H1 (cell line): Measurements from ENCODE around the gene CNPY3. TPM values are rescaled to one million over a fixed set of nuclear protein-coding genes. Genes with fewer than 3 reads are reported as not detected.

Source experiments
- ATF2 ChIP-seq: IDR thresholded peaks from 2 replicates; pipeline ENCODE4 v1.6.1; 2012; ENCODE audit warnings: low read length, inconsistent platforms
- BRCA1 ChIP-seq: IDR thresholded peaks from 2 replicates; pipeline ENCODE4 v1.6.1; 2012; ENCODE audit warnings: low read depth, low read length, improper control_type of control experiment
- CBX5 ChIP-seq: fragments of 300-800, 300-1000 bp; sonication (generic); IDR thresholded peaks from 2 replicates; pipeline ENCODE4 v1.7.1; 2016; ENCODE audit warnings: antibody characterized with exemption, low read length, low read depth
- EP300 ChIP-seq, 2 experiments: IDR thresholded peaks; 1 replicate in 1 of 2; 2 replicates in 1 of 2; pipeline ENCODE4 v1.6.1; 2011 to 2012; ENCODE audit warnings: low read depth in 2 of 2, low read length in 2 of 2, mild to moderate bottlenecking in 2 of 2, borderline replicate concordance in 1 of 2, inconsistent platforms in 1 of 2, moderate library complexity in 1 of 2
- GTF2F1 ChIP-seq: IDR thresholded peaks from 2 replicates; pipeline ENCODE4 v1.6.1; 2012; ENCODE audit warnings: low read depth, low read length, improper control_type of control experiment, borderline replicate concordance
- HDAC6 ChIP-seq: IDR thresholded peaks from one replicate; pipeline ENCODE4 v1.7.1; 2012; ENCODE audit warnings: low read depth, mild to moderate bottlenecking, inconsistent platforms, low read length, moderate library complexity
- KDM1A ChIP-seq: fragments of 200-600, 300-600 bp; sonication (generic); IDR thresholded peaks from 2 replicates; pipeline ENCODE4 v1.7.1; 2016; ENCODE audit warnings: mild to moderate bottlenecking, low read length, borderline replicate concordance
- KDM5A ChIP-seq: fragments of 200-600 bp; IDR thresholded peaks from 2 replicates; pipeline ENCODE4 v1.7.1; 2012; ENCODE audit warnings: mild to moderate bottlenecking, low read length, inconsistent platforms, mixed read lengths
- NRF1 ChIP-seq: IDR thresholded peaks from 2 replicates; pipeline ENCODE4 v1.6.1; 2011; ENCODE audit warnings: mild to moderate bottlenecking, low read depth, low read length, improper control_type of control experiment
- PHF8 ChIP-seq: fragments of 200-600 bp; sonication (generic); conservative IDR thresholded peaks from 2 replicates; pipeline ENCODE4 v1.7.1; 2012; ENCODE audit warnings: low read depth, mild to moderate bottlenecking, inconsistent platforms, low read length, moderate library complexity
- RAD21 ChIP-seq, 2 experiments: IDR thresholded peaks in 1 of 2; conservative IDR thresholded peaks in 1 of 2; 2 replicates each; pipeline ENCODE4 v1.6.1; 2011; ENCODE audit warnings: low read depth in 2 of 2, low read length in 2 of 2, improper control_type of control experiment in 1 of 2, inconsistent platforms in 1 of 2, mild to moderate bottlenecking in 1 of 2, moderate library complexity in 1 of 2
- RNF2 ChIP-seq: fragments of 200-900, 300-1000 bp; sonication (generic); IDR thresholded peaks from 2 replicates; pipeline ENCODE4 v1.7.1; 2016; ENCODE audit warnings: borderline replicate concordance, low read depth, mild to moderate bottlenecking, antibody characterized with exemption, low read length; ENCODE audit not compliant: poor library complexity, severe bottlenecking; ENCODE audit errors: missing control alignments
- SIRT6 ChIP-seq: IDR thresholded peaks from one replicate; pipeline ENCODE4 v1.7.1; 2012; ENCODE audit warnings: low read length, inconsistent platforms
- SP1 ChIP-seq: IDR thresholded peaks from 2 replicates; pipeline ENCODE4 v1.6.1; 2011; ENCODE audit warnings: low read depth, low read length
- SP2 ChIP-seq: IDR thresholded peaks from 2 replicates; pipeline ENCODE4 v1.6.1; 2012; ENCODE audit warnings: mild to moderate bottlenecking, low read length, inconsistent platforms
- SUZ12 ChIP-seq: fragments of 200-600 bp; sonication (generic); IDR thresholded peaks from 2 replicates; pipeline ENCODE4 v1.6.1; 2012; ENCODE audit warnings: mild to moderate bottlenecking, inconsistent platforms, low read length, moderate library complexity, mixed read lengths
- TAF1 ChIP-seq: IDR thresholded peaks from 2 replicates; pipeline ENCODE4 v1.6.1; 2011; ENCODE audit warnings: mild to moderate bottlenecking, low read depth, low read length
- TEAD4 ChIP-seq: IDR thresholded peaks from 2 replicates; pipeline ENCODE4 v1.6.1; 2012; ENCODE audit warnings: low read depth, low read length, inconsistent platforms, mixed read lengths
- YY1 ChIP-seq: IDR thresholded peaks from 2 replicates; pipeline ENCODE4 v1.6.1; 2011; ENCODE audit warnings: low read depth, mild to moderate bottlenecking, low read length
- polyA plus RNA-seq, 7 experiments: library from polyadenylated mRNA; depleted of rRNA in 3 of 7; stranded (reverse) in 5 of 7; unstranded in 2 of 7; fragments of >200 nt in 5 of 7; fragments of 200-250 nt in 2 of 7; gene quantifications; 1 replicate in 5 of 7; 2 replicates in 1 of 7; 4 replicates in 1 of 7; pipeline versions ENCODE4 v1.2.1 to v1.2.3, GENCODE V29; 2011 to 2013; ENCODE audit warnings: missing spikeins in 2 of 7, mixed read lengths in 2 of 7
- total RNA-seq: library from RNA; stranded (reverse); fragmentation: NEBNext Ultra II Directional; extraction: Animal tissue kit (Norgen Biotek cat#: 25700); gene quantifications from 2 replicates; pipeline ENCODE4 v1.2.1, GENCODE V29; 2021
- TF ChIP-seq, protein P1 (sequence below): IDR thresholded peaks from 2 replicates; pipeline ENCODE4 v1.6.1; 2012; ENCODE audit warnings: inconsistent platforms

Gene CNPY3
- total and polyA plus RNA-seq, 2 of the 8 experiments (the other 6 are each of a cell fraction or from before 2014, with no cell fraction given): 49.6 to 64.5 TPM

- TF ChIP-seq GTF2F1 (no peak), KDM5A (no peak), SP2 (no peak), CBX5 (no peak), RAD21 (IDR thresholded peaks at IDR 0.05 in 1 of 2, conservative IDR thresholded peaks at IDR 0.05 in 1 of 2; ENCODE audit: low read depth in 2 of 2, low read length in 2 of 2) (0 out of 4 replicates have a peak, but pooled peaks of 1 of the 2 experiments have one; percentile 4), YY1 (peak; percentile 53; the same call in 1 of the 2 replicates), HDAC6 (no peak), TAF1 (peak; percentile 94), EP300 (IDR thresholded peaks at IDR 0.05; ENCODE audit: borderline replicate concordance in 1 of 2, low read depth in 2 of 2, low read length in 2 of 2) (no peak), SIRT6 (no peak), KDM1A (no peak), RNF2 (no peak), ATF2 (peak; percentile 40; the same call in 1 of the 2 replicates), BRCA1 (no peak), NRF1 (peak; percentile 23; the same call in 1 of the 2 replicates), PHF8 (peak; percentile 77), TEAD4 (no peak), SP1 (peak; percentile 81; the same call in 1 of the 2 replicates), SUZ12 (no peak)
- TF ChIP-seq, protein P1, sequence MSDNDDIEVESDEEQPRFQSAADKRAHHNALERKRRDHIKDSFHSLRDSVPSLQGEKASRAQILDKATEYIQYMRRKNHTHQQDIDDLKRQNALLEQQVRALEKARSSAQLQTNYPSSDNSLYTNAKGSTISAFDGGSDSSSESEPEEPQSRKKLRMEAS: no peak
These were observed 55.0 kb downstream of the CNPY3 start, which contains the start of gene PPP2R5D (continued) for GRCh38 chr6:42984001-42984923.
